ENCODE measurements around the gene SLC38A11. TPM values are rescaled to one million over a fixed set of nuclear protein-coding genes. Genes with fewer than 3 reads are reported as not detected.
A peak's percentile ranks its signal among the peaks of the same experiment; 100 is the strongest.
"Not testable (repeated sequence)": the region's sequence is repeated elsewhere in the genome, so short reads cannot be mapped to it uniquely, and the experiment has no call there.

SLC38A11 gene, protein sequence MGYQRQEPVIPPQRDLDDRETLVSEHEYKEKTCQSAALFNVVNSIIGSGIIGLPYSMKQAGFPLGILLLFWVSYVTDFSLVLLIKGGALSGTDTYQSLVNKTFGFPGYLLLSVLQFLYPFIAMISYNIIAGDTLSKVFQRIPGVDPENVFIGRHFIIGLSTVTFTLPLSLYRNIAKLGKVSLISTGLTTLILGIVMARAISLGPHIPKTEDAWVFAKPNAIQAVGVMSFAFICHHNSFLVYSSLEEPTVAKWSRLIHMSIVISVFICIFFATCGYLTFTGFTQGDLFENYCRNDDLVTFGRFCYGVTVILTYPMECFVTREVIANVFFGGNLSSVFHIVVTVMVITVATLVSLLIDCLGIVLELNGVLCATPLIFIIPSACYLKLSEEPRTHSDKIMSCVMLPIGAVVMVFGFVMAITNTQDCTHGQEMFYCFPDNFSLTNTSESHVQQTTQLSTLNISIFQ
- total RNA-seq, result 0.48 TPM
- long read RNA-seq, result 0 reads

DNA sequence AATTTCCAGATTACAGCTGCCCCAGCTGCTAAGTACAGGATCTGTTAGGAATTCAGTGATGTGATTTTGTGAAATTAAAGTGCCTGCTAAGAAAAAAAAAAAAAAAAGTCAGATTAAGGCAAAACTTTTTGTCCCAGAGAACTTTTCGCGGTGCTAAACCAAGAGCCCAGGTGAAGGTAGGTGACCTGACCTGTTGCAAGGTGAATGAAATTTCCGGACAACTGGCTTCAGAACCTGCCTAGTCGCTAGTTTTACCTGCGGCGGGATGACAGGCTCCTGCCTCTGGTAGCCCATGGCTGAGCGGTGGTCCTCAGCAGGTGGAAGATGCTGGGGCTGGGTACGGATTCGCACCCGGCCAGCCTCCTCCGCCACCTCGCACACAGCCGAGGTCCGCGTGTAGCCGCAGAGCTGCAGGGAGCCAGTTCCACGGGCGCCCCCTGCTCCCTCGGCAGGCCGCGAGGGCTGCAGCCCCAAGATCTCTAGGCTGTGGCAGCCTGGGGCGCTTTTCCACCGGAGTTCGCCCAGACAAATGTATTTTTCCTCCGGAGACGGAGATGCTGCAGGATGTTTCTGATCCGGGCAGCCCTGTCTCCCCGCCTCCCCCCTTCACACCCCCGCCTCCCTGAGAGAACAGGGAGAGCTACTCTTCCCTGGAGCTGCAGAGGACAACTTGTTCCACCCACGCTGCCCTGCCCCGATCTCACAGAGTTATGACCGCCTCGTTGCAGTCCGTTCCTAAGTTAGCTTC, at the start of gene SLC38A11:
Gene SLC38A11 (minus strand): TSS at position 572 of the 748 bp plus-strand sequence. CDS start 278 bp downstream, at position 294.
- ATAC-seq (ENCODE audit: poor library complexity) (peak; percentile 81), DNase-seq (peak; percentile 55)
- intact Hi-C loops (cut with DNase I), result no loop called here

- no peak for ATAC-seq (ENCODE audit: poor library complexity)
- intact Hi-C loops (cut with DNase I), result no loop called here
- DNase-seq, result no peak
These were observed 48.3 kb upstream of the SLC38A11 start for GRCh38 chr2:165003443-165004130.

- intact Hi-C loops (cut with DNase I), result no loop called here
- DNase-seq, result no peak
- no peak for ATAC-seq (ENCODE audit: poor library complexity)
These were observed 47.3 kb upstream of the SLC38A11 start for GRCh38 chr2:165002638-165003037.

- ATAC-seq (ENCODE audit: poor library complexity); DNase-seq; intact Hi-C loops (cut with DNase I): not testable (repeated sequence)
These were observed 39.5 kb upstream of the SLC38A11 start for GRCh38 chr2:164994664-164995299.

GRCh38 chr2:164993287-164994016, 38.1 kb upstream of the SLC38A11 start:
- ATAC-seq (ENCODE audit: poor library complexity), result no peak
- DNase-seq, result no peak
- intact Hi-C loops (cut with DNase I), result no loop called here

GRCh38 chr2:164992818-164993217, 37.5 kb upstream of the SLC38A11 start:
- DNase-seq (no peak), ATAC-seq (ENCODE audit: poor library complexity) (peak; percentile 76)
- intact Hi-C loops (cut with DNase I), result no loop called here

GRCh38 chr2:164992093-164992454, 36.7 kb upstream of the SLC38A11 start:
- intact Hi-C loops (cut with DNase I); DNase-seq: not testable (repeated sequence)
- peak; percentile 36 for ATAC-seq (ENCODE audit: poor library complexity)

- DNase-seq; intact Hi-C loops (cut with DNase I): not testable (repeated sequence)
- peak; percentile 65 for ATAC-seq (ENCODE audit: poor library complexity)
These were observed 36.2 kb upstream of the SLC38A11 start for GRCh38 chr2:164991361-164992092.

DNA sequence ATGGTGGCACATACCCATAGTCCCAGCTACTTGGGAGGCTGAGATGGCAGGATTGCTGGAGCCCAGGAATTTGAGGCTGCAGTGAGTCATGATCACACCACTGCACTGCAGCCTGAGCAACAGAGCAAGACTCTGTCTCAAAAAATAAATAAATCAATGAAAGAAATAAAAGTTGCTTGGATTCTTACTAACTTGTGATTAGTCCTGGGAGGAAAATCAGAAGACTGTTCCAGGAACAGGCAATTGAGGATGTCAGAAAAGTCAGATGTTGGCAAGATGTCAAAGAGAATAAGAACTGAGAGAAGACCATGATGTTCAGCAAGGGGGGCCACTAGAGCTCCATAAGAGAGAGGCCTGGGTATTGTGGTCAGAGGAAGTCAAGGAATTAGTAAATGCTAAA, 35.6 kb upstream of the SLC38A11 start:
- peak; percentile 11 for ATAC-seq (ENCODE audit: poor library complexity)
- DNase-seq; intact Hi-C loops (cut with DNase I): not testable (repeated sequence)

GRCh38 chr2:164988805-164989204, 33.5 kb upstream of the SLC38A11 start:
- intact Hi-C loops (cut with DNase I); ATAC-seq (ENCODE audit: poor library complexity); DNase-seq: not testable (repeated sequence)

- intact Hi-C loops (cut with DNase I), result not testable (repeated sequence)
These were observed 30.7 kb upstream of the SLC38A11 start for GRCh38 chr2:164986027-164986426.

GRCh38 chr2:164984428-164984827, 29.1 kb upstream of the SLC38A11 start:
- DNase-seq (no peak), ATAC-seq (ENCODE audit: poor library complexity) (no peak)
- intact Hi-C loops (cut with DNase I), result no loop called here

More at GRCh38 chr2:164986027-164986426, 30.7 kb upstream of the SLC38A11 start:
- ATAC-seq (ENCODE audit: poor library complexity); DNase-seq: not testable (repeated sequence)

GRCh38 chr2:164981217-164981990, 26.1 kb upstream of the SLC38A11 start:
- ATAC-seq (ENCODE audit: poor library complexity), result no peak
- intact Hi-C loops (cut with DNase I), result no loop called here
- DNase-seq, result no peak

DNA sequence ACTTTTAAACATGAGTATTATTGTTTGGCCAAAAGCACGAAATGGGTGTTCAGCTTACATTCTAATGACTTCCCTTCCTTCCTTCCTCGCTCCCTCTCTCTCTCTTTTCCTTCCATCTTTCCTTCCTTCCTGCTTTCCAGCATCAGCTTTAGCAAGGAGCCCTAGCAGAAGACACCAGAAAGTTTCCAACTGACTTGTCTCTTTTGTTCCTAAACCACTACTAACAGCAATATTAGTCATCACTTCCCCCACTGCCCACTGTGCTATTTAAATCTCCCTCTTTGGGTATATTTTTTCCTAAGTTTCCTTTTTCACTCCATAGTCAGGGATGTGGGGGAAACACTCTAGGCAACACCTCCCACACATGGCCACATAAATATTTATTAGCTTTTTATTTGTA, 25.4 kb upstream of the SLC38A11 start:
- ATAC-seq (ENCODE audit: poor library complexity); DNase-seq; intact Hi-C loops (cut with DNase I): not testable (repeated sequence)

- DNase-seq (no peak), ATAC-seq (ENCODE audit: poor library complexity) (no peak)
- intact Hi-C loops (cut with DNase I), result no loop called here
These were observed 23.8 kb upstream of the SLC38A11 start for GRCh38 chr2:164979113-164979512.

DNA sequence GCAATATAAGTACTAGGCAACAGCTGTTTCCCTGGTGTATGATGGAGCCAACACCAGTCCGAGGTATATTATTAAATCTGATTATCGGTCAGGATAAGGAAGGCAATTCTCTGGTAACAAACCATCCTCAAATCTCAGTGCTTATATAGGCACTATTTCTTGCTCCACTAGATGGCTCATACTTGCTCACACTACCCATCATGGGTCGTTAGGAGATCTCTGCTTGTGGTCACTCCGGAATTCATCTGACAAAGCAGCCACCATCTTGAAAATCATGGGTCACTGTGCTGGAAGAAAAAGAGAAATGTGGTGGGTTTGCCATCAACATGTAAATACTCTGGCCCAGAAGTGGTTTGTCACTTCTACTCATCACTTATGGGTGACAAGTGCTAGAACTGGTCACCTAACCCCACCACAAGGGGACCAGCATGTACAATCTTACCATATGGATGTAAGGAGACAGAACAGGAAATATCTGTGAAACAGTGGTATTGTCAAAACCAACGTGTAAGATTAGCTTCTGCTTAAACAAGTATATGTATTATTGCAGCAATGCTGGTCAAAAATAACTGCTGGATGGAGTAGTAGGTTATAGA, 21.6 kb upstream of the SLC38A11 start:
- DNase-seq; ATAC-seq (ENCODE audit: poor library complexity); intact Hi-C loops (cut with DNase I): not testable (repeated sequence)

All from Right ventricle myocardium superior (tissue), 1 donor.